GM20431 (cell line): Measurements from ENCODE around the gene CNR1.
"Not testable (repeated sequence)": the region's sequence is repeated elsewhere in the genome, so short reads cannot be mapped to it uniquely, and the experiment has no call there.

Source experiments
- in situ Hi-C: fragments of 300-500 bp; cut with MseI, MboI; formaldehyde crosslinking; loops from one replicate; pipeline ENCODE4 v1.15.0; 2020; ENCODE audit warnings: low sequenced_read_pairs; ENCODE audit not compliant: unreplicated experiment

Gene CNR1

GRCh38 chr6:88165844-88166492 lies at the start of gene CNR1:
TSS of gene CNR1 (minus strand) at chr6:88166347. CDS start at chr6:88145274, 21,073 bp downstream.
- in situ Hi-C loops, result no loop called here

DNA sequence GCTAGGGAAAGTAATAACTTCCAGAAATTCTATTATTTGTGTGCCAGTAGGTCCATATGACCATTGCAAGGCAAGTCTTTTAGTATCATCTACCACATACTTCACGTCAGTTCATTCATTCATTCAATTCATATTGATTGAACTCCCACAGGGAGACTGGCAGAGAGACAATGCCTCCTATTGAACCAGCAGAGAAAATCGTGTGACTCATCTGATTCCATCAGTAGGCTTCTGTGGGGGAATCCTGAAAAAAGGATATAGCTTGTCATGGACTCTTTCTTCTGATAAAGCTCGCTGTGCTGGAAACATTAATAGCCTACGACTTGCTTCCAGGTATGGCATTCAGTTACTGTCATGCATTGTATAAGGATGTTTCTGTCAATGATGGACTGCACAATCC lies 45.3 kb upstream of the CNR1 start:
- in situ Hi-C loops, result no loop called here

- in situ Hi-C loops, result no loop called here
Observed at GRCh38 chr6:88209301-88209700, 43.2 kb upstream of the CNR1 start.

DNA sequence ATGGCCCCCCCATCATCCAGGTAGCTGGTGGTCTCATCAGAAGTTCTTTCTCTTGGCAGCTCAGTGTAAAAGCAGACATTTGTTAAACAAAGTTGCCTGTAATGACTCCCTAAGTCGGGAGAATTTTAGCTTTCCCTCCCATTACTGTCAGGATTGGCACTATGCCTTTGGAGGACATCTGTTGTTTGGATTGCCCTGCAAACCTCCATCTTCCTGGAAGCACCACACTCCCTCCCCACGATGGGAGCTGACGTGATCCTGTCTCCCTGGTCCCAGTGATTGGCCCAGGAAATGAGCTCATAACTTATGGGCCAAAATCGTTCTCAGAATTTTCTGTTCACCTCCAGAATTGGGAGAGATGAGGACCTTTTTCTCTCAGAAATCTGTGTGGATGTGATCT lies 42.6 kb upstream of the CNR1 start:
- in situ Hi-C loops, result no loop called here

DNA sequence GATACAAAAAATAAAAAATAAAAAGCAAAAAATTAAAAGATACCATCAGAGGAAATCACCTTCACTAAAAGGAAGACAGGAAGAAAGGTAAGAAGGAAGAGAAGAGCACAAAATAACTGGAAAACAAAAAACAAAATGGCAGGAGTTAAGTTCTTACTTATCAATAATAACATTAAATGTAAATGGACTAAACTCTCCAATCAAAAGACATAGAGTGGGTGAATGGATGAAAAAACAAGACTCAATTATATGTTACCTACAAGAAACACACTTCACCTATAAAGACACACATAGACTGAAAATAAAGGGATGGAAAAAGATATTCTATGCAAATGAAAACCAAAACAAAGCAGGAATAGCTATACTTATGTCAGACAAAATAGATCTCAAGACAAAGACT lies 35.6 kb upstream of the CNR1 start:
- in situ Hi-C loops, result not testable (repeated sequence)

DNA sequence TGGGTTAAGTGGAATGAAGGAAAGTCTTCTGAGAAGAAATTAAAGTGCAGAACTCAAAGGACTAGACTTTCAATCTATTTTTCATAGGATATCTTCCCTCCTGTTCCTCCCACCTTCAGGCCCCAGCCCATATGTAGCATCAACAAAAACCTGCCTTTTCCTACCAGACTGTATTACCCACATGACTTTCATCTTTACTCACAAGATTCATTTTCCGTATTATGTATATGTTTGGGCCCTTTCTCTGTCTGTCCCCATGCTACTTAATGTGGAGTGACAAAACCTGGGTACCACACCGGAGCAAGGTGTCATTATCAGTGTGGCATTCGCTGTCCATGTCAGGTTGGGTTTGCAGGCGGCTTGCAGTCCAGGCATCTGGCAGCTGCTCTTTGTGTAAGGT lies 18.8 kb upstream of the CNR1 start:
- in situ Hi-C loops, result no loop called here

DNA sequence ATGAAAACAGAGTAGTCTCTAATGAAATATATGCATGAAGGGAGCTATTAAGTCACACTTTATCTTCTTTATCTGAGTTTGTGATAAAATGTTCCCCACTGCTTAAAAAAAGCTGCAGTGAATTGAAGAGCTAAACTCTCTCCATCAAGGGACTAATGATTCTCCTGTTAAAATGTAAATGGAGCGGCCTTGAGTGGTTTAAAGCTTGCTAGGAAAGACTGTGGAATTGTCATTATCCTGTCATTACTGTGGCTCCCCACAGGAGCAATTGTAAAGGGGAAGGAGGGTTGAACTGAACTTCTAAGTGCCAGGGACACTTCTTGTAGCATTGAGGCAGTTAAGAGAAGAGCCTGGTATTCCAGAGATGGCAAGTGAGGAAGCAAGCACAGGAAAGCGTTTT lies 17.3 kb upstream of the CNR1 start:
- in situ Hi-C loops, result no loop called here

GRCh38 chr6:88179692-88180091 lies 13.5 kb upstream of the CNR1 start:
- in situ Hi-C loops, result no loop called here

- in situ Hi-C loops, result no loop called here
Observed at GRCh38 chr6:88177961-88178464, 11.9 kb upstream of the CNR1 start.

- in situ Hi-C loops, result no loop called here
Observed at GRCh38 chr6:88174906-88175305, 8.8 kb upstream of the CNR1 start.

DNA sequence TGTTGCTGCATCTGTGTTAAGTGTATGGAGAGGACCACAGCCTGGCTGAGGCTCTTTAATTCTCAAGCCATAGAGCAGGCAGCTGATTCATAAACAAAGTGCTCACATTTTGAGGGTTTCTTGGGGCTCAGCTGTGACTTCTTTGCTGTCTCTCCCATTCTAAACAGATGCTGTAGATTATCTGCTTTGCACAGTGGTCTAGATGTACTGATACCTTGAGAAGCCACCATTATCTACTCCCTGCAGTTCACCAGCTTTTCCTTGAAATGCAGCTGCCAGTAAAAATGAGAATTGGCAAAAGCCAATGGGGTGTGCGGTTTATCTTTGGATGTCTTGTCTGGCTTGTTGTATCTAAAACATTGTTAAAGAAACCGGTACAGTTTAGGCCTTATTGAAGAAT lies 5.2 kb upstream of the CNR1 start:
- in situ Hi-C loops, result no loop called here

DNA sequence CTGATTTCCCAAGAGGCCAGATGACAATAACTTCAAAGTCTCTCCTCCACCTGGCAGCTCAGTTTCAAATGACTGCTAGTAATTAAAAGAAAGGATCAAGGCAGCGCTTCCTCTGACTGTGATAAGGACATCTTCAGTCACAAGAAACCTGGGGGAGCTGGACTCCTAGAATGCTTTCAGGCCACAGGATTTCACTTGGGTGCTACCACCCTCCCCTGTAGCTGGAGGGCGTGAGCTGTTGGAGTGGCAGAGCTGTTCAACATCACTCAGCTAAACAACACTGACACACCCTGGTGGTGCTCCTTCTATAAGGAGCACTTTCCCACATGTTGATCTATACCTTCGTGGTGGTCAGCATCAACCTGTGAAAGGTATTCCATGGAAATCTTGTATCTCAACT lies 2.2 kb upstream of the CNR1 start:
- in situ Hi-C loops, result no loop called here

- in situ Hi-C loops, result no loop called here
Observed at GRCh38 chr6:88167352-88167937, 1.3 kb upstream of the CNR1 start.

DNA sequence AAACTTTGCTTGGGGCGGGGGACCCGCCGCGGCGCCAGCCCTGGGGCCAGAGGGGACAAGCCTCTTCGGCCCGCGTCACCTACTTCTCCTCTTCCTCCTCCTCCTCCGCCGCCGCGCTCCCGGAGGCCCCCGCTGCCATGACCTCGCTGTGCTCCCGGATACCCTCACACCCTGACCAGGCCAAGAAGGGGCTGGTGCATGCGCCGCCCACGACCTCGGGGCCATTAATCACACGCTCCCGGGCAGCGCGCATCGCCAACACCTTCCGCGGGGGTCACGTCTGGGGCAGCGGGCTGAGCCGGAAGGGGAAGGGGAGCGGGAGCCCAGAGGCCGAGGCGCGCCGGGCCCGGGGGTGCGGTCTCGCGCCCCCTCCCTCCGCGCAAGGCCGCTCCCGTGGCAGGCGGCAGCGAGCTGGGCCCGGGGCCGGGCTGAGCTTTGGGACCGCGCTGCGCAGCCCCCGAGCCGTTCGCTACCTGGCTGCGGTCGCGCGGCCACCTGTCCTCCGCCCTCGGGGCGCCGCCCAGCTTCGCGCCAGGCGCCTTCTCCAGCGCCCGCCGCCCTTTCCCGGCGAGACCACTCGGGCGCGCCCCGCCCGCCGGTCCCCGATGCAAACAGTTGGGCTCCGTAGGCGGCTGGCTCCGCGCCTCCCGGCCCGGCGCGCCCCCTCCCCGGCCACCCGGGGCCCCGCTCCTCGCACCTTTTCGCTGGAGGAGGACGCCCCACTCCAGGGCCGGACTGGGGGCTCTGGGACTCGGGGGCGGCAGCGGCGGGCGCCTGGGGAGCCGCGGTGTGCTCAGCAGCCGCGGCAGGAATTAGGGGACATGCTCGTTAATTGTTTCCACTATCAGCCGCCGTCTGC lies 575 bp upstream of the CNR1 start:
- in situ Hi-C loops, result no loop called here

DNA sequence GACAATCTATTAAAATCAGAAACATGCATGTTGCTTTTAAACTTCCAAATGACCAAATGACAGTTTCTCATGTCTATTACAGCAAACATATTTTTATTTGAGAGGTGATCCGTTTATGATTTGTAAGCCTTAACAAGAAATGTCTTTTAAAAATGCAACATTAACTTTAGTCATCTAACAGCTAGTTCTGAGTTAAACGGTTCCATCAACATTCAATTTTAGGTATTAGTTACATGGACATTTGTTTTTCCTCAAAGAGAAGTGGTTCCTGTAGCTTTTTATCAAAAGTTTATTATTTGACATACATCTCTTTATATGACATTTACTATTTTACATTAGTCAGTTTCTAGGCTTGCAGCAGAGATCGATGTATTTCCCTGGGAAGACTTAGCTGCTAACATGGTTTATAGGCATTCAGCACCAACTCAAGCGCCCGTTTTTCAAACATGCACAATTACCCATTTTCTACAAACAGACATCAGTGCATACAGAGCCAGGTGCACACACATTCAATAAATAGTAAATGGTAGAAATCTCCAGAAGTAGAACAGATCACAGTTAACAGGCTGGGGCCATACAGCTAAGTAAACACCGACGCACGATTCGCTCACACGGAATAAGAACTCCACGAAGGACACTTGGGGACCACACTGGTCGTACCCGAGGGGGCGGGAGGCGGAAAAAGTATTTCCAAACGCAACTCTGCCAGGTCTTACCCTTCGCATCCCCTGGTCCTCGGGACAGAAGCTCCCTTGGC lies 882 bp downstream of the CNR1 start:
- in situ Hi-C loops, result no loop called here

DNA sequence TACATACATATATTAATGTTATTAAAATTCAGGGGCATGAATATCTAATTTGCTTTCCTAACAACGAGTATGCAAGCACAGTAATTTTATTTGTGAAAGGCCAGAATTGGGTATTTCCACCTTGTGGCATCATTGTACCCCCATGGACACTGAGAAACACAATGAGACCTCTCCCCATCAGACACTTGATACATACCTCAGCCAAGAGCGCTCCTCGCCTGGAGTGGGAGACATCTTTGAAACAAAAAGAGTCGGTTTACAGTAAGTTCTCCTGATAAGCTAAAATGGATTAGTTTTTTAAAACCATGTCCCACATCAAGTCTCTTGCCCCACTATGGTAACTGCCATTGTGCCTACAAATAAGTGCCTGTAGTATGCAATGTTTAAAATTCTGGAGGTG lies 2.1 kb downstream of the CNR1 start:
- in situ Hi-C loops, result no loop called here

- in situ Hi-C loops, result no loop called here
Observed at GRCh38 chr6:88163616-88164015, 2.5 kb downstream of the CNR1 start.

DNA sequence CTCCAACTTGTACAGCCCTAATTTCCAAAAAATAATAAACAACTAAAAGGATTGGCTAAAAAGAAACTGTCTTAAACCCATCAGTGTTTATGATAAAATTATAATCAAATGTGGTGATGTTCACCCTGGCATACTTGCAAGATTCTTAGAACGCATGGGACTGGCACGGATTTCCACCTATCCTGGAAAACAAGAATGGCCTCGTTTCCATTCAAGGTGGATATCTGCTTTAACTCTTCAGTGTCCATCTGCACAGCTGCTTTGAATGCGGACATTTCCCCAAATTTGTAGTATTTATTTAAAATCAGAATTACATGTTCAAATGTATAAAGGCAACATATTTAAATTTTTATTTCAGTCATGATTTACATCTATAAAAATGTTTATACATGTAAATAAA lies 4.2 kb downstream of the CNR1 start:
- in situ Hi-C loops, result no loop called here

GRCh38 chr6:88157106-88157505 lies 9.0 kb downstream of the CNR1 start:
- in situ Hi-C loops, result no loop called here

DNA sequence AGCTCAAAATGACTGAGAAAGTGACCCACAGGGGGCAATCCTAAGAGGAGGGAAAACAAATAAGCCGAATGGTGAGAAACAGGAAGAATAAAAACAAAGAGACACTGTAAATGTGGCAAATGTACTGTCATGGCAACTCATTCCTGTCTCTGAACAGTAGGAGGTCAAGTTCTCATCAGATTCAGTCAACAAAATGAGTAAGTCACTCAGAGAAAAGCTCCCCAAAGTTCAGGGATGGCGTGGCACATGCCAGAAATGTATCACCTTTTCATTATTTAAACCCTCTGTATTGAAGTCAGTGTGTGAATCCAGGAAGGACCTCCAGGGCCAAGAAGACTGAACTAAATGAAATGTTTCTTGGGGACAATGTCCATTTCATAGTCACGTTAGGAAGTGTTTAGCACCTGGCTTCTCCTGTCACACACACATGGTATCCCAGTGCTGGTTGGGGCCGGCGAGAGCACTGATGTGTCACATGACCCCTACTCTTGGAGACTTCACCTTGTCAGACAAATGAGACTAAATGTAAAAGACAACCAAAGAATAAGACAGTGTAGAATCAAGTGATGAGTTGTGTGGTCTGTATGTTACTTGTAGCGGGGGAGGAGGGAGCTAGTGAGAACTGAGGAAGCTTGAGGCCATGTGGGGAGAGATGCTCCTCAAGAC lies 20.7 kb downstream of the CNR1 start:
- in situ Hi-C loops, result no loop called here
